AG09319 (cell line): ENCODE data around the gene PPP1R14C.

Experiments
- DNase-seq: peaks from one replicate; pipeline ENCODE4 v3.0.0-alpha.2; 2010; ENCODE audit warnings: low read depth; ENCODE audit errors: extremely low read depth
- TF ChIP-seq, protein P1 (sequence below): IDR thresholded peaks from 2 replicates; pipeline ENCODE4 v1.5.1; 2011; ENCODE audit warnings: low read depth, mild to moderate bottlenecking, inconsistent platforms, low read length, moderate library complexity

PPP1R14C gene

DNA sequence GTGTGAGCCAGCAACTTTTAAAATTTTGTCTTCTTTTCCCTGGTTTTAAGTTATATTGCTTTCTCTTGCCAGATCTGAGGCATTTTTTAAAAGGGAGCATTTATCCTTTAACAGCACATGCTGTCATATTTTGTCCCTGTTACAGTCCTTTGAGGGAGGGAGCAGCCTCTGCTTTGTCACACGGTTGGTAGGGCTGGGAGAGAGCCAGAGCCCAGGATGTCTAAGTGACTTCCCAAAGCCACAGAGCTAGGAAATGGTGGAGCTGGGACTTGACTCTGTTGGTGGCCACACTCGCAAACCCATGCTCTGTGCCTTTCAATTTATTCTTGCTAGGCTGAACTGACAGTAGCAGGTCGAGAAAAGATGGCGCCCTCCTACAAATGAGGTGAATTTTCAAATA is 145.6 kb downstream of the PPP1R14C start:
- no peak for DNase-seq
- TF ChIP-seq, protein P1, sequence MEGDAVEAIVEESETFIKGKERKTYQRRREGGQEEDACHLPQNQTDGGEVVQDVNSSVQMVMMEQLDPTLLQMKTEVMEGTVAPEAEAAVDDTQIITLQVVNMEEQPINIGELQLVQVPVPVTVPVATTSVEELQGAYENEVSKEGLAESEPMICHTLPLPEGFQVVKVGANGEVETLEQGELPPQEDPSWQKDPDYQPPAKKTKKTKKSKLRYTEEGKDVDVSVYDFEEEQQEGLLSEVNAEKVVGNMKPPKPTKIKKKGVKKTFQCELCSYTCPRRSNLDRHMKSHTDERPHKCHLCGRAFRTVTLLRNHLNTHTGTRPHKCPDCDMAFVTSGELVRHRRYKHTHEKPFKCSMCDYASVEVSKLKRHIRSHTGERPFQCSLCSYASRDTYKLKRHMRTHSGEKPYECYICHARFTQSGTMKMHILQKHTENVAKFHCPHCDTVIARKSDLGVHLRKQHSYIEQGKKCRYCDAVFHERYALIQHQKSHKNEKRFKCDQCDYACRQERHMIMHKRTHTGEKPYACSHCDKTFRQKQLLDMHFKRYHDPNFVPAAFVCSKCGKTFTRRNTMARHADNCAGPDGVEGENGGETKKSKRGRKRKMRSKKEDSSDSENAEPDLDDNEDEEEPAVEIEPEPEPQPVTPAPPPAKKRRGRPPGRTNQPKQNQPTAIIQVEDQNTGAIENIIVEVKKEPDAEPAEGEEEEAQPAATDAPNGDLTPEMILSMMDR: no peak

DNA sequence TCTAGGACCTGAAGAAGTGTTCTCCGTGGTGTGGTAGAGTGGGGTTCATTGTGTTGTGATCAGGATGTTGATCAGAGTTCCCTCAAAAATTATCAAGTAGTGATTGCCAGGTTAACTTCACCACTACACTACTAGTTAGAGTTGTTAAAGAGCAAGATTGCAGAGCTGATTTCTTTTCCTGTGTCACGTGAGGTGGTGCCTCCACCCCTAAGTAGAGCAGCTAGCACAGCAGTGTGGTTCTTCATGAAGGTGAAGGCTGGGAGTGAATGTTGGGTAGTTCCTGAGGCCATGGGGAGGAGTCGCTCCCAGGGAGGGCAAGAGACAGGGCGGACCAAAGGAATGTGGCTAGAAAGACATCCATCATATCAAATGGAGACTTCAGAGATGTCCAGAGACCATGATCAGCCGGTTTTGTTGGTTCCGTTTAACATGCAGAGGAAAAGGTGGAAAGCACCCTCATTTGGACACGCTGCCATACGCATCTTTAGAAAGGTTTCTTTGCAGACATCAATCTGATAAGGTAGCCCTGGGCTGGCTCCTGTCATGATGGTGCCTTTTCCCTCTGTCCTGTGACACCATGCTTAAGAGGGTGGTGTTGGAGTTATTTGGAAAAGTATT is 146.7 kb downstream of the PPP1R14C start:
- no peak for DNase-seq

DNA sequence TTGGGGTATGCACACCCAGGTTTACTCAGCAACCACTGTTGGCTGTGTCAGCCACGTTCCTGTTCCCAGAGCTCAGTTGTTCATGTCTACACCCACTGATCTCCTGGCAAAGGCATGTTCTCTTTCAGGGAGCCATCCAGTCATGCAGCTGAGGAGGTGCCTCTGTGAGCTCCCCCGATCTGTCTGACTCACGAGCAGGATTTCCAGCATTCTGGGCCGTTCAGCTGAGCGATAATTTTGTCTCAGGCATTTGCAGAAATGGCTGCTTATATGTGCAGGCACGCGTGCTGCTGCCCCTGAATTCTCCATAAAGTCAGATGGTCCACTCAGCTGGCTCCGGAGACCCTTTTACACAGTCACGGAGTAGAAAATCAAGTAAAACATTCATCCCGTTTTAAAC is 147.6 kb downstream of the PPP1R14C start:
- no peak for DNase-seq
- TF ChIP-seq, protein P1: no peak

More for the DNA sequence above, 146.7 kb downstream of the PPP1R14C start:
- TF ChIP-seq, protein P1: no peak

DNA sequence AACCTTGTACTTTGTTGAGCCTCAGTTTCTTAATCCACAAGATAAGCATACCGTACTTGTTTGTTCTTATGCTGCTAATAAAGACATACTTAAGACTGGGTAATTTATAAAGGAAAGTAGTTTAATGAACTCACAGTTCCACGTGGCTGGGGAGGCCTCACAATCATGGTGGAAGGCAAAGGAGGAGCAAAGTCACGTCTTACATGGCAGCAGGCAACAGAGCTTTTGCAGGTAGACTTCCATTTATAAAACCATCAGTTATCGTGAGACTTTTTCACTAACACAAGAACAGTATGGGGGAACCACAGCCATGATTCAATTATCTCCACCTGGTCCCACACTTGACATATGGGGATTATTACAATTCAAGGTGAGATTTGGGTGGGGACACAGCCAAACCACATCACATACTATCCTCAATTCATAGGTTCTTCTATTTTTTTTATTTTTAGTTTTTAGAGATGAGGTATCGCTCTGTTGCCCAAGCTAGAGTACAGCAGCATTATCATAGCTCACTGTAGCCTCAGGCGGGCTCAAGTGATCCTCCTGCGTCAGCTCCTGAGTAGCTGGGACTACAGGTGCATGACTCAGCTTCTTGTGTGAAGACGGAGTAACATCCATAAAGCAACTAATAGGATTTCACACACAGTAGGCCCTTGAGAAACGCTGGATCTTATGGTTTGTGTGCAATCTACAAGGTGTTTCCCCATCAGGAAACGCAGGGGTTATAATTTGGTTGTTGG is 149.3 kb downstream of the PPP1R14C start:
- DNase-seq: no peak
- TF ChIP-seq, protein P1: no peak

DNA sequence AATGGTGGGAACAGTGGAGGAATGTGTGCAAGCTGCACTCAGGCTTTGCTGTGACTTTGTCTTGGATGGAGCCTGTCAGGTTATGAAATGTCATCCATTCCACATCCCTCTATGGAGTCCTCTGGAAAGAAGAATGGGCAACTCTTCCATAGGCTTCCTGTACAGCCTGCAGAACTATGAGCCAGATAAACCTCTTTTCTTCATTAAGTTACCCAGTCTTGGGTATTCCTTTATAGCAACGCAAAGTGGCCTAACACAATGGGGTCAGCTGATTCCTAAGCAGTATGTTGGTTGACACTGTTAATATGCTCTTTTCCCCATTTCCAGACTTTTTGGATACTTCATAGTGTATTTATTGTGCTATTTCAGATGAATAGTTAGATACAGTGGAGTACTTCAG is 150.2 kb downstream of the PPP1R14C start:
- TF ChIP-seq, protein P1: no peak
- no peak for DNase-seq

DNA sequence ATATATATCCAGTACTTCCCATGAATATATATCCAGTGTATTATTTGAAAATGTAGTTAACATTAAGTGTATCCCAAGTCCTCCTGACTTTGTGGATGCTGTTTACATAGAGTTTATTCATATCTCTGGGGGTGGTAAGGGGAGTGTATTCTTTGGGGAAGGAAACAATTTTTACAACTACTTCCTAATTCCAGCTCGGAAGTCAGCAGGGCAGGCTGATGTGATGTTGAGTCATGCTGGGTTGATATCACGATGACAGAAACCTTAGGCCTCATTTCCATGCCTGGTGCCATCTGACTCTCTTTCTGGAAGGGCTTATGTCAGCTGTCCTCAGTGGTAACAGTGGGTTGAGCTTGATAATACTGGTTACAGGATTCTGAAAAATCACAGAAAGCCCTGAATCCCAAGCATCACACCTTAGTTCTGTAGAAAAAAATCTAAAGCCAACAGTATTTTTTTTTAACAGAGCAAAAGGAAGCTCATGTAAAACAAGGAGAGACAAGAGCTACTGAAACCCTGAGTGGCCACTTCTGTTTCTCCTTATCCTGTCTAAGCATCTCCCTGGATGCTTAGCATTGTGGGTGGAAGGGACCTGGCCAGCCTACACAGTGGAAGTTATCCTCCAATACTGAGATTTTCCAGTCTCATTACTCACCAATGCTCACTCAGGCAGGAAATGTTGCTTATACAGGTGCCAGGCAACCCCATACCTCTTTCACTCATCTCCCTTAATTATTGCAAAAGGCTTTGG is 150.8 kb downstream of the PPP1R14C start:
- DNase-seq: no peak
- TF ChIP-seq, protein P1: no peak

DNA sequence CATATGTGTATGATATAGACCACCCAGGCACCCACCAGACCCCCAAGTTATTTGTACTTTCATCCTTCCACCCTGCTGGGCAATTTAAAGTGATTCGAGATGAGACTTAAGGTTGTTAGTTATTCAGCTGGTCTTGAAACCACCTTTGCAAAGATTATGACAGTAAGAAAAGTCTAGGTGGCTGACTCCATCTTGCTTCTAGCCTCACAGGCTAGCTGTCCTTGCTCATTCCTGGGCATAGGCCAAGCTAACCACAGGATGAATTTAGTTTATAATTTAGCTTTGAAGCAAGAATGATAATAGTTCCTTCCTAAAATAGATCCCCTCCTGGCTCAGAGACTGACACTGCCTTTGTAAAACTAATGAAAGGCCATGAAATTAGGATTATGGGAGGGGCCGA is 154.0 kb downstream of the PPP1R14C start:
- TF ChIP-seq, protein P1: no peak
- DNase-seq: no peak
